SIG-M5 treated with dmso at 0.1 percent for 504 hours (cell line): ENCODE measurements around the gene ATF7.
"Not testable (repeated sequence)": the region's sequence is repeated elsewhere in the genome, so short reads cannot be mapped to it uniquely, and the experiment has no call there.

Source experiments
- DNase-seq: peaks from one replicate; lab custom pipeline; 2025; ENCODE audit not compliant: unreplicated experiment; lab: John Stamatoyannopoulos, UW

The ATF7 gene

DNA sequence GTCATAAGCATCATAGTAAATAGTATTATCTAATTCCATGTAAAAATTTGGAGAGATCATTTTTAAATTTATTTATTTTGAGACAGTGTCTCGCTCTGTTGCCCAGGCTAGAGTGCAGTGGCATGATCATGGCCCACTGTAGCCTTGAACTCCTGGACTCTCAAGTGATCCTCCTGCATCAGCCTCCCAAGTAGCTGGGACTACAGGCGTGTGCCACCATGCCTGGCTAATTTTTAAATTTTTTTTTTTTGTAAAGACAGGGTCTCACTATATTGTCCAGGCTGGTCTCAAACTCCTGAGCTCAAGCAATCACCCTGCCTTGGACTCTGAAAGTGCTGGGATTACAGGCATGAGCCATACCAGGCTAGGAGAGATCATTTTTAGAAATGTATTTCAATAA is 27.2 kb downstream of the ATF7 start:
- not testable (repeated sequence) for DNase-seq

DNA sequence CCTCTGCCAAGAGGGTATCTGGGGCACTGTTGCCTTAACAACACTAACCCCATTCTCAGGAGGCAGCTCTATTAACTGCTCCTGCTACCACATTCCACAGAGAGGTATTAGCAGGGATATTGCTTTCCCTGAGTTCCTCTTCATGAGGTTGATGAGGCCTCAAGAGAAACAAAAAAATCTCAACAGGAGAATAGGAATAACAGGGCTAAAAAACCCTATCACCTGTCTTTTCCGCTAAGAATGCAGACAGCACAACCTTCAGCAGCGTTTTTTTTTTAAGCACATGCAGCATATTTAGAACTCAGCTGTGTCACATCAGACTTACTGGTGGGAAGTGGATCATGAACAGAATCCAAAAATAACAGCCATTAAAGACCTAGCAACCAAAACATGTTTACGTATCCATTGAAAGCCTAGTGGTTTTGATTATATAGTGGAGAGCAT is 29.2 kb downstream of the ATF7 start:
- no peak for DNase-seq

DNA sequence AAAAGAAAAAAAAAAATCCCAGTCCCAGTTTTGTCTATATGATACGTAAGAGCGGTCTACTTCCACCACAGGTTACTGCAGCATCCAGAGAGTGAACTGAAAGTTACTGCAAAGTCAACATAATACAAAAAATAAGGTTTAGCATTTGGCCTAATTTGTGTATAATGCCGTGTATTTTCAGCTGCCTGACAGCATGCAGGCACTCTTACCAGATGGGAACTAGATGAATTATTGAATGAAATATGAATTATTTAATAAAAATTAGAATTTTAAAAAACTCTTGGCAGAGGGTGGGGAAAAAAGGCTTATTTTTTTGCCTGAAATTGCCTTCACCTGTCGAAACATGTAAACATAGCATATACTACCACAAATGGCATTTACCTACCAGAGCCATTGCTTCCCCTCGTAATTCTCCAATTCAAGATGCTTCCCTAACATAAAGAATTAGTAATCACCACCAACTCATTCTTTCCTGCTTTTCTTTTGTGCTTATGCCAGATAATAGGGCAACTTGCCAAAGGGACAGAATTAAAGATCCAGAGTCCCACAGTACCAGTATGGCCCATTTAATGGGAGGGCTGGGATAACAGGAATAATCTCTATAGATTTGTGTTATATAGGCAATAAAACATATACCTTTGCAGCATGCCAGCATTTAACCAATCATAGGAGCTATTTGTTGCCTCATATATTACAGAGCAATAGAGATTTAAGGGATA is 31.1 kb downstream of the ATF7 start:
- DNase-seq = no peak

DNA sequence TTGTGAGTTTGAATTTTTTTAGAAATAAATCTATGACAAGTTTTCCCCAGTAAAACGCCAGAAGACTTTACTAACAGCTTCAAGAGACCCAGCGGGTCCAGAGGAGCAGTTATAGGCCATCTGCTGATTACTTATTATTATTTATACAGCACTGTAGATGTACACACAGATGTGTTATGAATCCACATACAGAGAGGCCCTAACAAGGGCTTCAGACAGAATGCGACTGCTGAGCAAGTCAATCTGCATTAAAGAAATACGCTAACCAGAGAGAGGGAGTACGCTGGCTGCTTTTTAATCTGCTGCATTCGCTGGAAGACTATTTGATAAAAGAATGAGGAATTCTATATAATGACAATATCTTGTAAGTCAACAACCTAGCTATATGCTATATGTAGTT is 32.5 kb downstream of the ATF7 start:
- DNase-seq = no peak

DNA sequence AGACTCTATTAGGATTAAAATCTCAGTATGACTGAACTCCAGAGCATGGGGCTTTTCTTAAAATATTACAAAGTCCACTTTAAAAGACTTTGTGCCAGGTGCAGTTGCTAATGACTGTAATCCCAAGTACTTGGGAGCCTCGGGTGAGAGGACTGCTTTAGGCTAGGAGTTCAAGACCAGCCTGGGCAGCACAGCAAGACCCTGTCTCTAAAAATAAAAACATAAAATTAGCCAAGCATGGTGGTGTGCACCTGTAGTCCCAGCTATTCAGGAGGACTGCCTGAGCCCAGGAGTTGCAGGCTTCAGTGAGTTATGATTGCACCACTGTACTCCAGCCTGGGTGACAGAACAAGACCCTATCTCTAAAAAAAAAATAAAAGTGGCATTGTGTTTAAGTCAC is 33.2 kb downstream of the ATF7 start:
- DNase-seq = no peak

DNA sequence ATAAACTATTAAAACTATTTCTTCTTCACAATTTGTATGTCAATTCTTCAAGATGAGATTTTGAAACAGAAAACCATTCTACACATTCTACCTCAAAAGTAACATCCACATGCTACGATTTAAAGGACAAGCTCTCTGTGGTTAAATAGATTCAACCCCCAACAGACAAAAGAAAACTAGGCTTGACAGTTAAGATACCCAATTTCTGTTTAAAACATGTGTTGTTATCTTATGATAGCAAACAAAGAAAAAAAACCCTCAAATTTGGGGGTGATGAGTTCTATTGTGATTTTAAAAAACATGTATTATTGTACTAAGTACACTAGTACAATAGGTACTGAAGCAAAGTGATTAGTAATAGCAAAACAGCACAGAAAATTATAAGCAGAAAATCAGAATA is 33.8 kb downstream of the ATF7 start:
- DNase-seq = no peak

DNA sequence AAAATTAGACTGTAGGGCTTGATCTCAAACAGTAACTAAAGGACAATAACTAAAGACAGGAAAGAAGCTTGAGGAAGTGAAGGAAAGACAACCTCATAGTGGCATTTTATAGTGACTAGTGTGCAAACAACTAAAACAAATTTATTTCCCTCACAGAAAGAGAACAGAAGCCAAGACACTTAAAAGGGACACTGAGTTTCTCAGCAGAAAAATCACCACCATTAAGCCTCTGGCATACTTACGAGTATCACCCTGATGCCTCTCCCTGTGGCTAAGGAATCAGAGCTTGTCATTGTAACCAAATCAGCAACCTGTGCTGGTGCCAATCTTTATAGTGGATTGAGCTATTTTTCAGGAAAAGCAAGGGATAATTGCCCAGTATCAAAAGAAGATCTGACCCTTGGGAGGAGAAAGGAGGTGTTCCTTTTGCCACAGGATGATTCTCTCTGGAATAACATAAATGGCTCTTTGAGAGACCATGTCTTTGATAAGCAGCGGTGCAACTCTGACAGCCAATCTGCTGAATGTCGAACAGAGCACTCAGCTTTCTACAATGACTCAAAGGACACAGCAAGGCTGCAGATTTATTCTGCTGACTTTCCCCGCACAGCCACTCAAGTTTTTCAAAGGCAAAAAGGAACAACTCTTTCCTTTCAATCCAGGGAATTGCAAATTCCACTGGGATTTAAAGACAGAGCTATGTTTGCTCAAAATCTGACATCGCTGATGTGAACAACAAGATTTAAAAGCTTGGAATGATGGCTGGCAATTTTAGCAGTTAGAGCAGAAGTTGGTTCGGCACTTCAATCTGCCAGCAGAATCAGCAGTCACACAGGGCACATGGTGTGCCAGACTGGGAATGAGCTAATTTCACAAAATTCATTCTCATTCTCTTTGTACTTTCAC is 34.6 kb downstream of the ATF7 start:
- no peak for DNase-seq

DNA sequence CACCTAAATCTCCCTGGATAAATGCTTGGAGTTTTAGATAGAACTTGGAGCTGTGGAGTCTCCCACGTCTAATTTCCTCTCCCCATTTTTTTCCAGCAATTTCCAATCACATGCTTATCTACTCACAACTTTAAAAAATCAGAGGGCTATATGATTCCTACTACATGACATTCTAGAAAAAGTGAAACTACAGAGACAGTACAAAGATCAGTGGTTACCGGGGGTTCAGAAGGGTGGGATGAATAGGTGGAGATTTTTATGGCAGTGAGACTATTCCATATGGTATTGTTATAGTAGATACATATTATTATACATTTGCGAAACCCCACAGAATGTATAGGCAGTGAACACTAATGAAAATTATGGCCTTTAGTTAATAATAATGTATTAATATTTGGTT is 35.5 kb downstream of the ATF7 start:
- DNase-seq = no peak

DNA sequence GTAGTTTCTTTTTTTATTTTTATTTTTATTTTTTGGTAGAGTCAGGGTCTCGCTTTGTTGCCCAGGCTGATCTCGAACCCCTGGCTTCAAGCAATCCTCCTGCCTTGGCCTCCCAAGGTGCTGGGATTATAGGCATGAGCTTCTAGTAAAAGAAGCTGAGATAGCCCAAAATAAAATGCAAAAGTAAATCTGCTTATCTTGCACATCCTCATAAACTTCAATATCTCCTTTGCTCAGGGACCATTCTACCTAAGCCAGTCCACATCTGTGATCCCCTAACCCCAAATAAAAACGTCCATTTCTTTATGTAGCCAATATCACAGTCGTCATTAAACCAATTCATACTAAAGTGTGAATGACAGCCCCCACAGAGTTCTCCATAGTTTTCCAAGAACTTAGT is 36.3 kb downstream of the ATF7 start:
- DNase-seq = no peak

DNA sequence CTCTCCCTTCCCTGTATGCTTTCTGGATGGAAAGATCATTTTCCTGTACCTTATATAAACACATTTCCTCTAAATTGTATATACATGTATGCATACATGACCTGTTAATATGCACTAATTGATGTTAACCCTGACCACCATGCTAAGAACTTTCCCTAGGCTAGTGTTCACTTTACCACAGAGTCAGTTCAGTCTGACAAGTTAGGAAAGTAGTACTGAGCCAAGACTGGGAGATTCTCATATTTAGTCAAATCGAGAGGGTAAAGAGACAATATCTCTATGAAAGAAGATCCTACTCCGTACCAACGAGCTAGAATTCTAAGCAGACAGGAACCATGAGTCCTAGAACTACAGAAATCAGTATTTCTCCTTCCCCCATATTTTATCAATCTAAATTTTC is 36.8 kb downstream of the ATF7 start:
- no peak for DNase-seq

DNA sequence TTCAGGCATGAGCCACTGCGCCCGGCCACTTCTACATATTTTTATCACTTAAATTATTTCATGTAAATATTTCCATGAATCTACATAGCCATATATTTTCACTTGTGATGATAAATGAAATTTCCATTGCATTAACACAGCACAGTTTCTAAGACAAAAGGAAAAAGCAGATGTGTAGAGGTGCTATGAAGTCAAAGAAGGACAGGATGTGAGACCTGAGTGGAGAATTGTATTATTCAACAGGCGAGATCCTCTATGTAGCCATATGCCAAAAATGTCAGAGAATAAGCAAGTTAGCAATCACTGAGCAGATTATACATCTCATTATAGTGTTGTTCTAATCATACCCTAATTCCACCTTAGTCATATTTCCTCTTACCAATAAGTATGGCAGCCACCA is 38.1 kb downstream of the ATF7 start:
- DNase-seq = no peak

DNA sequence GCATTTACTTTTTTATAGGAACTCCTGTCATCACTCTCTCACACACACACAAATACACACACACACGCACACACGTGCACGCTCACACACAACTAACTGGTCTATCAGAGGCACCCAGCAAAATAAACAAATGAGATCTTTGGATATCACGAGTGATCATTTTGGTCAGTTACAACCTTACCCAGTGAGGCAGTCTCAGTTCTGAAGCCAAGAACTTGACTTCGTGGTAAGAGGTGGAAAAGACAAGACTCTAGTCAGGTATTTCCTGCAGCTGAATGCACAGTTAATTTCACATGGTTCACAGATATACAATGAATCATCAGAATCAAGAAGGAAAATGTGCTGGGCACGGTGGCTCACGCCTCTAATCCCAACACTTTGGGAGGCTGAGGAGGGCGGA is 39.4 kb downstream of the ATF7 start:
- no peak for DNase-seq

DNA sequence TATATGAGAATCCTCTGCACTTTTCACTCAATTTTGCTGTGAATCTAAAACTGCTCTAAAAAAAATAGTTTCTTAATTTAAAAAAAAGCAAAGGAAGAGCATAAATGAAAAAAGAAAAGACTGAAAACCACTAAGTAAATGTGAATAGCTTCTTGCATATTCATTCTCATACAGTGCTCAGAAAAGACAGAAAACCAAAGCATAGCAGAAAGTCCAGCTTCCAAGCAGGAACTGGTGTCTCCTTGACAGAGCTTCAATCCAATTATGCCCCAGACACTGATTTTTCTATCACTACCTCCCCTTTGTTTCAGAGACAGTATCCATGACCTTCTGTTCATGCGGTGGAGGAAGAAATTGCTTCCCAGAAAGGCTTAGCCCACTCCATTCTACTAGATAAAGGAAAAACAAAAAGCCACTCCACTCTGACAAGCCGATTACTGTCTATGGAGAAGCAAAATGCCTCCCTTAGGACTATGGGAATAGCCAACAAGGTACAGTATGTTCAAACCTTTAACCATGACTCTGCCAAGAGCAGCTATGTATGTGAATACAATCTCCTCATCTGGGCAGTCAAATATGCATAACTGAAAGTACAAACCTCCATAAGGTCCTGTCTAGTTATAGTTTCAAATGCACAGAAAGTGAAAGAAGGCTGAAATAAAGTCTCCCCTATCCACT is 40.6 kb downstream of the ATF7 start:
- DNase-seq = no peak

DNA sequence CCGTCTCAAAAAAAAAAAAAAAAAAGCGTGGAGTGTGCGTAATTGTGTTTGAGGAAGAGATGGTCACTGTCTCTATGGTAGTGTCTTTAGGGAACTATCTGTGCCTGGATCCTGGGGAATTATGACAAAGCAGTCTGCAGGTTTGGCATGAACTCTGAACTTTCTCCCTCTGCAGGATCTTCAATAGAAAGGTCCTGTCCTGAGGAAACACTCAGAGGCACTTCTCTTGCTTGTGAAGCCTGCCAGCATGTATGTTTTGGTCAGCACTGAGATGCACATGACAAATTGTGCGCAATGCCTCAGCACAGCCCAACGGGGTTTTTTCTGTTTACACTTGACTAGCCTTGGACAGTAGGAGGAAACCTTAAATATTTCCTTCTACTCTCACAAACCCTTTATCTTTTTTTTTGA is 46.6 kb downstream of the ATF7 start:
- peak; percentile 16 for DNase-seq

DNA sequence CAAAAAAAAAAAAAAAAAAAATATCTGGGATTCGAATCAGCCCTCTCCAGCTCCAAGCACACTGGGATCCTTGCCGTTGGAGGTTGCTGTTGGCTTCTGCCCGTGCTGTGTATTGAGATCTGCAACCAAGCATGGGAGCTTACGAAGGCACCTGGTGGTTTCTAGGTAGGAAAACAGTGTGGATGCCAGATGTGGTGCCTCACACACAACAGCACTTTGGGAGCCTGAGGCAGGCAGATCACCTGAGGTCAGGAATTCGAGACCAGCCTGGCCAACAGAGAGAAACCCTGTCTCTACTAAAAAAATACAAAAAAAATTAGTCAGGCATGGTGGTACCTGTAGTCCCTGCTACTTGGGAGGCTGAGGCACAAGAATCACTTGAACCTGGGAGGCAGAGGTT is 47.4 kb downstream of the ATF7 start:
- DNase-seq = no peak

DNA sequence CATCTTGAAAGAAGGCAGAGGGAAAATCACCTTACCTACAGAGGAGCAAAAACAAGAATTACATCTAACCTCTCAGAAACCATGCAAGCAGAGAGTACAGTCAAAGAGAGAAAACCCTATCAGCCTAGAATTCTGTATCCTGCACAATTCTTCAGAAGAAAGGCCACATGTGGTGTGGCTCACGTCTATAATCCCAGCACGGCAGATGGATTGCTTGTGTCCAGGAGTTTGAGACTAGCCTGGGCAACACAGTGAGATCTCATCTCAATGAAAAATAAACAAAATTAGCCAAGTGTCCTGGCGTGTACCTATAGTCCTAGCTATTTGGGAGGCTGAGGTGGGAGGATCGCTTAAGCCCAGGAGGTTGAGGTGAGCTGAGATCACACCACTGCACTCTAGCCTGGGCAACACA is 48.2 kb downstream of the ATF7 start:
- no peak for DNase-seq

DNA sequence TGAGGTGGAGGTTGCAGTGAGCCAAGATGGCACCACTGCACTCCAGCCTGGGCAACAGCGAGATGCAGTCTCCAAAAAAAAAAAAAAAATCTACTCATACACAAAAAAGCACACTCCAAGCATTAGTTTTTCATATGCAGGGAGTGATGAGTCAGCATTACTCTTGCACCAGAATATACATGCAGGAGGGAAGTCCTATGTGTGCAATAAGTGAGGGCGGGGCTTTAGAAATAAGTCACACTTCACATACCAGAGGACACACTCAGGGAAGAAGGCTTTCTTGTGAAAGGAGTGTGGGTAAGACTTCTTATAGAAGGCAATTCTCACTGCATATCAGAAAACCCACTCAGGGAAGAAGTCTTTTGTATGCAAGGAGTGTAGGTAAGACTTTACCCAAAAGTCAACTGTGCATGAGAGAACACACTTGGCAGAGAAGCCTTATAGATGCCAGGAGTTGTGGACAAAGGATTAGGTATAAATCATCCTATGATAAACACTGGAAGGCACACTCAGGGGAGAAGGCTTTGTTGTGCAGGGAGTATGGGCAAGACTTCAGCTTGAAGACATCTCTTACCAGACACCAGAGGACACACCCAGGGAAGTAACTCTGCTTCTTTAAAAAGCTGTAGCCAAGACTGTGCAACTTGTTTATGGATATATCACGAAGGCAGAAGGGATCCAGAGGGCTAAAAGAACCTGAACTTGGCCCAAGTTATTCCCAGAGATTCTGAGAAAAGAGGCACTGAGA is 50.5 kb downstream of the ATF7 start:
- peak; percentile 78 for DNase-seq

DNA sequence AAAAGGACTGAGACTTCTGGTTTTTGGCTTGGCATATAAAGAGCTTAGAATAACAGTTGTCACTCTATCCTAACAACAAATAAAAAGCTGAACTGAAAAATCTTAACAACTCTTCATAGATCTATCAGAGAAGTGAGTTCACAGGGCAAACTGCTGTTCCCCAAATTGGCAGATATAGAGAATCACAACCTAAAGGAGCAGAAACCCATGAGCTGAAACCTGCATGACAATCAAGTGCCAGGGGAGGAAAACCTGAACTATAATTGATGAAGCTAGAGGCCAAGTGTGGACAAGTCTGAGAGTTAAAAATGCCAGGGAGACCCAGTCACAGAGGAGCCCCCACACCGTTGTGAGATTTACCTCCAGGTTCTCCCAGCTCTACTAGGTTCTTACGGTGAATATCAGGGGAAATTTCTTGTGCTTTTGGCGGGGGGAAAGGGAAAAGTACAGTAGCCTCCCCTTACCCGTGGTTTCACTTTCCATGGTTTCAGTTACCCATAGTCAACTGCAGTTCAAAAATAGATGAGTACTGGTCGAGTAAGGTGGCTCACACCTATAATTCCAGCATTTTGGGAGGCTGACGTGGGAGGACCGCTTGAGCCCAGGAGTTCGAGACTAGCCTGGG is 53.9 kb downstream of the ATF7 start:
- no peak for DNase-seq

DNA sequence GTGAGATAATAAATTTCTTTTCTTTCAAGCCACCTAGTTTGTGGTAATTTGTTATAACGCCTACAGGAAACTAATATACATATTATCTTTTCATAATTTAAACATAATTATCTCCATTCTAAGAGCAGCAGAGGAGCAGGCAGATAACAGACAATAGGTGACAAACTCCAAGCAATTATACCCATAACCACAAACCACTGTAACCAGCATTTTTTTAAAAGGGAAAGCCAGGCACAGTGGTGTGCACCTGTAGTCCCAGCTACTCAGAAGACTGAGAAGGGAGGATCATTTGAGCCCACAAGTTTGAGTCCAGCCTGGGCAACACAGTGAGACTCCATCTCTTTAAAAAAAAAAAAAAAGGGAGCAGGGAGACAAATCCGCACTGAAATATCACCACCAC is 54.9 kb downstream of the ATF7 start:
- DNase-seq = no peak

DNA sequence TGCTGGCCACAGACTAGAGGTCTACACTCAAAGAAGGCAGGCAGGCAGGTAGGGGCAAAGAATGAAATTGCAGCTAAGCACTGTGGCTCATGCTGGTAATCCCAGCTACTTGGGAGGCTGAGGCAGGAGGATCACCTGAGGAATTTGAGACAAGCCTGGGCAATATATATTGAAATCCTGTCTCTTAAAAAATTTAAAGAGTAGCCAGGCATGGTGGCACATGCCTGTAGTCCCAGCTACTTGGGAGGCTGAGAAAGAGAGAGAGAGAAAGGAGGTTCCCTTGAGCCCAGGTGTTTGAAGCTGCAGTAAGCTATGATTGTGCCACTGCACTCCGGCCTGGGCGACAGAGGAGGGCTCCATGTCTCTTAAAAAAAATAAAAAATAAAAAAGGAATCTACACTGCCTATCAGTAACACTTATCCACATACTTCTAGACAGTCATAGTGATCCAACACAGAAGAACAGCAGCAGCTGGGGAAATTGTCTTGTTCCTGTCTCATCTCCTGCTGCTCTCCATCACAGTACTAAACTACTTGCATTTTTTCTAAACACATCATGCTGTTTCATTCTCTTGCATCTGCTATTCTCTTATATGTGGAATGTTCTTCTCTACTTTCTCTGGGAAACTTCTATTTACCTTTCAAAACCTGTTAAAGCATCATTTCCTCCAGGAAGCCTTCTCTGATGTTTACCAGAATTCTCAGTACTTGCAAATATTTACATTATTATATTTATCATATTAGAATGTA is 57.2 kb downstream of the ATF7 start:
- no peak for DNase-seq
